ENCODE measurements around the gene BCAT1. TPM values are rescaled to one million over a fixed set of nuclear protein-coding genes. Genes with fewer than 3 reads are reported as not detected.

The BCAT1 gene
- total RNA-seq, 1 experiment from 2014 or later = 5.8 TPM

DNA sequence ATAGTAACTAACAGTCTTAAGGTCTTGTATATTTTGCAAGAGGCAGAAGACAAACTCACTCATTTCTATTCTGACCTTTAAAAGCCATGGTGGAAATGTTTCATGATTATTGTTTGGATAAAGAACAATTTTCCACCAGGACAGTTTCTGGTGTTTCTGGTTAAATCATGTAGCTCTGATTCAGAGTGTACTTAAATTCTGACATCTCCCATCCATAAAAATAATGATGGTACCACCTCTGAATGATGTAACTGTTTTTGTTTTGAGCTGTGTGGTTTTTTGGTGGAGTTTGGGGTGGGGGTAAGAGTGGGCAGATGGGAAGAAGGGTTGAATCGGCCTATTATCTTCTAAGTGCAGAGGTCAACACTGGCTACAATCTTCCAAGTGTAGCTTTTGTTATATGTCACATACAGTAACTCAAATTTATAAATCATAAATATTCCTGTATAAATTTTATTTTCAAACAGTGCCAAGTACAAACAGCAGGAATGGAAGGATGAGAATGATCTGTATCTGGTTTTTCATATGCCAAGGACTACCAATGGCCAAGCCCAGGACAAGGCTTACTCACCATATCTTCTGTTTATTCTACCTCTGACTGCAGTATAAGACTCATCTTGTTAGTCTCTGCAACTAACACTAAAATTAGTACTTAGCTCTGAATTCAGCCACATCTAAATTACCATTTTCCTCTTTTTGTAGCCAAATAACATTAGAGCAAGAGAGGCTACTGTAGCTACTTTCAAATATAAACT is 108.7 kb downstream of the BCAT1 start:
- DNase-seq (ENCODE audit: low read depth, low spot score) = no peak
- intact Hi-C loops (cut with micrococcal nuclease; ENCODE audit: unreplicated experiment) = no loop called here
- Histone ChIP-seq H3K9me3 (ENCODE audit: control insufficient read depth, insufficient read depth, low read depth, low read length) (no peaks in the 10 kb centered on the region), H3K27me3 (ENCODE audit: control insufficient read depth, insufficient read depth, low read length) (no peaks in the 10 kb centered on the region), H3K4me3 (ENCODE audit: low read depth in 2 of 2, low read length in 2 of 2) (no peak overlapping the region), H3K27ac (ENCODE audit: low read length) (no peak overlapping the region), H3K36me3 (ENCODE audit: control insufficient read depth, insufficient read depth, low read length) (no peaks in the 10 kb centered on the region), H3K4me1 (ENCODE audit: control insufficient read depth, insufficient read depth, low read length) (no peaks in the 10 kb centered on the region)
- TF ChIP-seq, protein P1, sequence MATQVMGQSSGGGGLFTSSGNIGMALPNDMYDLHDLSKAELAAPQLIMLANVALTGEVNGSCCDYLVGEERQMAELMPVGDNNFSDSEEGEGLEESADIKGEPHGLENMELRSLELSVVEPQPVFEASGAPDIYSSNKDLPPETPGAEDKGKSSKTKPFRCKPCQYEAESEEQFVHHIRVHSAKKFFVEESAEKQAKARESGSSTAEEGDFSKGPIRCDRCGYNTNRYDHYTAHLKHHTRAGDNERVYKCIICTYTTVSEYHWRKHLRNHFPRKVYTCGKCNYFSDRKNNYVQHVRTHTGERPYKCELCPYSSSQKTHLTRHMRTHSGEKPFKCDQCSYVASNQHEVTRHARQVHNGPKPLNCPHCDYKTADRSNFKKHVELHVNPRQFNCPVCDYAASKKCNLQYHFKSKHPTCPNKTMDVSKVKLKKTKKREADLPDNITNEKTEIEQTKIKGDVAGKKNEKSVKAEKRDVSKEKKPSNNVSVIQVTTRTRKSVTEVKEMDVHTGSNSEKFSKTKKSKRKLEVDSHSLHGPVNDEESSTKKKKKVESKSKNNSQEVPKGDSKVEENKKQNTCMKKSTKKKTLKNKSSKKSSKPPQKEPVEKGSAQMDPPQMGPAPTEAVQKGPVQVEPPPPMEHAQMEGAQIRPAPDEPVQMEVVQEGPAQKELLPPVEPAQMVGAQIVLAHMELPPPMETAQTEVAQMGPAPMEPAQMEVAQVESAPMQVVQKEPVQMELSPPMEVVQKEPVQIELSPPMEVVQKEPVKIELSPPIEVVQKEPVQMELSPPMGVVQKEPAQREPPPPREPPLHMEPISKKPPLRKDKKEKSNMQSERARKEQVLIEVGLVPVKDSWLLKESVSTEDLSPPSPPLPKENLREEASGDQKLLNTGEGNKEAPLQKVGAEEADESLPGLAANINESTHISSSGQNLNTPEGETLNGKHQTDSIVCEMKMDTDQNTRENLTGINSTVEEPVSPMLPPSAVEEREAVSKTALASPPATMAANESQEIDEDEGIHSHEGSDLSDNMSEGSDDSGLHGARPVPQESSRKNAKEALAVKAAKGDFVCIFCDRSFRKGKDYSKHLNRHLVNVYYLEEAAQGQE (IDR thresholded peaks at IDR 0.05; ENCODE audit: insufficient read depth in 1 of 2, low read depth in 2 of 2, low read length in 1 of 2) = no peak
- TF ChIP-seq, protein P2, sequence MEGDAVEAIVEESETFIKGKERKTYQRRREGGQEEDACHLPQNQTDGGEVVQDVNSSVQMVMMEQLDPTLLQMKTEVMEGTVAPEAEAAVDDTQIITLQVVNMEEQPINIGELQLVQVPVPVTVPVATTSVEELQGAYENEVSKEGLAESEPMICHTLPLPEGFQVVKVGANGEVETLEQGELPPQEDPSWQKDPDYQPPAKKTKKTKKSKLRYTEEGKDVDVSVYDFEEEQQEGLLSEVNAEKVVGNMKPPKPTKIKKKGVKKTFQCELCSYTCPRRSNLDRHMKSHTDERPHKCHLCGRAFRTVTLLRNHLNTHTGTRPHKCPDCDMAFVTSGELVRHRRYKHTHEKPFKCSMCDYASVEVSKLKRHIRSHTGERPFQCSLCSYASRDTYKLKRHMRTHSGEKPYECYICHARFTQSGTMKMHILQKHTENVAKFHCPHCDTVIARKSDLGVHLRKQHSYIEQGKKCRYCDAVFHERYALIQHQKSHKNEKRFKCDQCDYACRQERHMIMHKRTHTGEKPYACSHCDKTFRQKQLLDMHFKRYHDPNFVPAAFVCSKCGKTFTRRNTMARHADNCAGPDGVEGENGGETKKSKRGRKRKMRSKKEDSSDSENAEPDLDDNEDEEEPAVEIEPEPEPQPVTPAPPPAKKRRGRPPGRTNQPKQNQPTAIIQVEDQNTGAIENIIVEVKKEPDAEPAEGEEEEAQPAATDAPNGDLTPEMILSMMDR (IDR thresholded peaks at IDR 0.05) = no peak
- TF ChIP-seq TCF7L2 (IDR thresholded peaks at IDR 0.05; ENCODE audit: low read depth, low read length) = no peak
- no peak for TF ChIP-seq SIN3A (IDR thresholded peaks at IDR 0.05; ENCODE audit: borderline replicate concordance, insufficient read depth, low read depth, low read length)
- ATAC-seq = no peak
- no TSS peak for BruUV-seq (replicated peaks)
- in situ Hi-C loops (cut with HindIII; ENCODE audit: low pct_unique_long_range_greater_than_20kb, low sequenced_read_pairs) = no loop called here
- ChIA-PET POLR2A (interaction anchor here (0.6 kb wide), 1 partner anchor 376 kb away, joined by 3 read pairs; no protein-coding TSS in a partner anchor), CTCF (interaction anchor here (1.1 kb wide), 1 partner anchor 315 kb away, joined by 3 read pairs; no protein-coding TSS in a partner anchor)

DNA sequence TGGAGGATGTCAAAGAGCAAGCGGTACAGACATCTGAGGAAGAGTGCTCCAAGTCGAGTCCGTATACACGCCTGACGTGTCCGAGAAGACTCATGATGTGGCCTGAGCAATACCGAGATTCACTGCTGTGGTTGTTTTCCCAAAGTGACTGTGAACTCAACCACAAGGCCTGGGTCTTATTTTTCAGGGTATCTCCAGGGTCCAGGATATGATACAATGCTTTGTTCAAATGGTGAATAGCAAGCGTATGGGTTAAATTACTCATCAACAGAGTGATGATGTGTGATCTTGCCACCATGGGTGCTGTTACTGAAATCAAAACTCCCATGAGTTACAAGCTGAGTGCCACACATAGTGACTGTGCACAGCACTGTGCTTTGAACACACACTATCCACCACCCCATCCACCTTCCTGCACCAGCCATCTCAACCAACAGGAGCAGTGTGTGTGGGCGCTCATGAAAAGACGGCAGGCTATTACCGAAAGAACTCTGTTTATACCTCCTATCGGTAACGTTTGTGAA is 109.6 kb downstream of the BCAT1 start:
- BruUV-seq (replicated peaks) = no TSS peak
- Histone ChIP-seq H3K9me3 (ENCODE audit: control insufficient read depth, insufficient read depth, low read depth, low read length) (no peaks in the 10 kb centered on the region), H3K27ac (ENCODE audit: low read length) (no peak overlapping the region), H3K36me3 (ENCODE audit: control insufficient read depth, insufficient read depth, low read length) (no peaks in the 10 kb centered on the region), H3K4me3 (ENCODE audit: low read depth in 2 of 2, low read length in 2 of 2) (no peak overlapping the region), H3K4me1 (ENCODE audit: control insufficient read depth, insufficient read depth, low read length) (no peaks in the 10 kb centered on the region), H3K27me3 (ENCODE audit: control insufficient read depth, insufficient read depth, low read length) (no peaks in the 10 kb centered on the region)
- ChIA-PET POLR2A (no interaction called here), CTCF (no interaction called here)
- intact Hi-C loops (cut with micrococcal nuclease; ENCODE audit: unreplicated experiment) (no loop called here), in situ Hi-C loops (cut with HindIII; ENCODE audit: low pct_unique_long_range_greater_than_20kb, low sequenced_read_pairs) (no loop called here)
- TF ChIP-seq SIN3A (IDR thresholded peaks at IDR 0.05; ENCODE audit: borderline replicate concordance, insufficient read depth, low read depth, low read length) (no peak), TCF7L2 (IDR thresholded peaks at IDR 0.05; ENCODE audit: low read depth, low read length) (no peak), POLR2AphosphoS5 (IDR thresholded peaks at IDR 0.05; ENCODE audit: low read depth, low read length) (no peak)
- TF ChIP-seq, protein P1 (IDR thresholded peaks at IDR 0.05; ENCODE audit: insufficient read depth in 1 of 2, low read depth in 2 of 2, low read length in 1 of 2) = no peak
- TF ChIP-seq, protein P2 (IDR thresholded peaks at IDR 0.05) = no peak
- DNase-seq (ENCODE audit: low read depth, low spot score) (no peak), ATAC-seq (no peak)
